ENCODE results near the gene NKIRAS2.
"Not testable (repeated sequence)": the region's sequence is repeated elsewhere in the genome, so short reads cannot be mapped to it uniquely, and the experiment has no call there.

NKIRAS2 gene

GRCh38 chr17:42017866-42018200 lies 2.1 kb upstream of the NKIRAS2 start:
- in situ Hi-C loops (cut with MboI; ENCODE audit: low pct_unique_long_range_greater_than_20kb, low sequenced_read_pairs, unreplicated experiment), result no loop called here
- TF ChIP-seq, protein P1, sequence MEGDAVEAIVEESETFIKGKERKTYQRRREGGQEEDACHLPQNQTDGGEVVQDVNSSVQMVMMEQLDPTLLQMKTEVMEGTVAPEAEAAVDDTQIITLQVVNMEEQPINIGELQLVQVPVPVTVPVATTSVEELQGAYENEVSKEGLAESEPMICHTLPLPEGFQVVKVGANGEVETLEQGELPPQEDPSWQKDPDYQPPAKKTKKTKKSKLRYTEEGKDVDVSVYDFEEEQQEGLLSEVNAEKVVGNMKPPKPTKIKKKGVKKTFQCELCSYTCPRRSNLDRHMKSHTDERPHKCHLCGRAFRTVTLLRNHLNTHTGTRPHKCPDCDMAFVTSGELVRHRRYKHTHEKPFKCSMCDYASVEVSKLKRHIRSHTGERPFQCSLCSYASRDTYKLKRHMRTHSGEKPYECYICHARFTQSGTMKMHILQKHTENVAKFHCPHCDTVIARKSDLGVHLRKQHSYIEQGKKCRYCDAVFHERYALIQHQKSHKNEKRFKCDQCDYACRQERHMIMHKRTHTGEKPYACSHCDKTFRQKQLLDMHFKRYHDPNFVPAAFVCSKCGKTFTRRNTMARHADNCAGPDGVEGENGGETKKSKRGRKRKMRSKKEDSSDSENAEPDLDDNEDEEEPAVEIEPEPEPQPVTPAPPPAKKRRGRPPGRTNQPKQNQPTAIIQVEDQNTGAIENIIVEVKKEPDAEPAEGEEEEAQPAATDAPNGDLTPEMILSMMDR (IDR thresholded peaks at IDR 0.05; ENCODE audit: extremely low read depth, insufficient read depth, missing control alignments), result no peak
- peak; percentile 64 for DNase-seq (ENCODE audit: low spot score)

GRCh38 chr17:42018339-42018738 lies 1.6 kb upstream of the NKIRAS2 start:
- in situ Hi-C loops (cut with MboI; ENCODE audit: low pct_unique_long_range_greater_than_20kb, low sequenced_read_pairs, unreplicated experiment), result no loop called here
- TF ChIP-seq, protein P1 (IDR thresholded peaks at IDR 0.05; ENCODE audit: extremely low read depth, insufficient read depth, missing control alignments), result no peak
- DNase-seq (ENCODE audit: low spot score), result peak; percentile 15

DNA sequence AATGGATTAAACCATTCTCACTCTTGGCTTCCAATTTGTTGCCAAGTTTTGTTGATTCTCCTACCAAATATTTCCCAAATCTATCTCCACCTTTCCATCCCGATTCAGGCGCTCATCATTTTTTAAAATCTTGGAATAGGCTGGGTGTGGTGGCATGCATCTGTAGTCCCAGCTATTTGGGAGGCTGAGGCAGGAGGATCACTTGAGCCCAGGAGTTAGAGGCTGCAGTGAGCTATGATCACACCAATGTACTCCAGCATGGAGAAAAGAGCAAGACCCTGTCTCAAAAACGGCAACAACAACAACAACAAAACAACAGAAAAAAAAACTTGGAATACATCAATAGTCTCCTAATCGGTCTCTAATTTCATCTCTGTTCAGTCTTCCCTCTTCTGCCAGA lies 902 bp upstream of the NKIRAS2 start:
- DNase-seq (ENCODE audit: low spot score), result no peak
- TF ChIP-seq, protein P1 (IDR thresholded peaks at IDR 0.05; ENCODE audit: extremely low read depth, insufficient read depth, missing control alignments), result no peak
- in situ Hi-C loops (cut with MboI; ENCODE audit: low pct_unique_long_range_greater_than_20kb, low sequenced_read_pairs, unreplicated experiment), result no loop called here

GRCh38 chr17:42020845-42021244 lies 955 bp downstream of the NKIRAS2 start:
- in situ Hi-C loops (cut with MboI; ENCODE audit: low pct_unique_long_range_greater_than_20kb, low sequenced_read_pairs, unreplicated experiment), result loop anchor here (10.0 kb wide), 1 partner anchor 94 kb away; the partner anchor contains the start of gene DHX58
- not testable (repeated sequence) for DNase-seq (ENCODE audit: low spot score)

DNA sequence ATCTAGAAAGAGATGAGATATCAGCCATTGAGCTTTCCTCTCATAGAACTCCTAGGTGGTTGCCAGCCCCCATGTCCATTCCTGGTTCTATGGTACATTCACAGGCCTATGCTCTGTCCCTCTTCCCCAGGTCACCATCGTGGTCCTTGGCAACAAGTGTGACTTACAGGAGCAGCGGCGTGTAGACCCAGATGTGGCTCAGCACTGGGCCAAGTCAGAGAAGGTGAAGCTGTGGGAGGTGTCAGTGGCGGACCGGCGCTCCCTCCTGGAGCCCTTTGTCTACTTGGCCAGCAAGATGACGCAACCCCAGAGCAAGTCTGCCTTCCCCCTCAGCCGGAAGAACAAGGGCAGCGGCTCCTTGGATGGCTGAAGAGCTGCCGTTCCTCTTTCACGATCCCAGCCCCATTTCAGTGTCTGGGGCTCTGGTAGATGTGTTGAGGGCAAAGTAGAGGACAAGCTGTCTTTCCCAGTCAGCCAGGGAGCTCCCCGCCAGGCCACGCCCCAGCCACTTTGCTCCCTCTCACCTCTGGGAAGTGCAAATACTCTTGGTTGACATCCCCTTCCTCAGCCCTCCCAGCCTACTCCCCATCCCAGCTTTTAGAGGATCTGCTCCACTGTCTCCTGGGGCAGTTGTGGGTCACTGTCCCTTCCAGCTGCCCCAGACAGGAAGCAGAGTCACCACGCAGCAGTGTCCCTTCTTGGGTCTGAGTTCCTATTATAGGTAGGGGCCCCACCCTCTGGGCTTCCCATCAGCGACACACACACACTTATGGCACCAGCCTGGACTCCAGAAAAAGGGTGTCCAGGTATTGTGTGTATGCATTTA lies 3.8 kb downstream of the NKIRAS2 start:
- in situ Hi-C loops (cut with MboI; ENCODE audit: low pct_unique_long_range_greater_than_20kb, low sequenced_read_pairs, unreplicated experiment), result loop anchor here (10.0 kb wide), 1 partner anchor 91 kb away; the partner anchor contains the start of gene DHX58
- no peak for DNase-seq (ENCODE audit: low spot score)
- TF ChIP-seq, protein P1 (IDR thresholded peaks at IDR 0.05; ENCODE audit: extremely low read depth, insufficient read depth, missing control alignments), result no peak

- in situ Hi-C loops (cut with MboI; ENCODE audit: low pct_unique_long_range_greater_than_20kb, low sequenced_read_pairs, unreplicated experiment), result loop anchor here (10.0 kb wide), 1 partner anchor 90 kb away; the partner anchor contains the start of gene DHX58
Observed at GRCh38 chr17:42025191-42025579, 5.3 kb downstream of the NKIRAS2 start.

GRCh38 chr17:42025936-42026335 lies 6.0 kb downstream of the NKIRAS2 start:
- TF ChIP-seq, protein P1 (IDR thresholded peaks at IDR 0.05; ENCODE audit: extremely low read depth, insufficient read depth, missing control alignments), result no peak
- in situ Hi-C loops (cut with MboI; ENCODE audit: low pct_unique_long_range_greater_than_20kb, low sequenced_read_pairs, unreplicated experiment), result loop anchor here (10.0 kb wide), 1 partner anchor 89 kb away; the partner anchor contains the start of gene DHX58
- DNase-seq (ENCODE audit: low spot score), result no peak

More at GRCh38 chr17:42025191-42025579, 5.3 kb downstream of the NKIRAS2 start:
- no peak for DNase-seq (ENCODE audit: low spot score)
- TF ChIP-seq, protein P1 (IDR thresholded peaks at IDR 0.05; ENCODE audit: extremely low read depth, insufficient read depth, missing control alignments), result no peak

Data from GM13977 (cell line).